ENCODE results near the gene NKAIN4. TPM values are rescaled to one million over a fixed set of nuclear protein-coding genes. Genes with fewer than 3 reads are reported as not detected.

Gene NKAIN4
- total RNA-seq, 1 experiment from 2014 or later: not detected

GRCh38 chr20:63241272-63241671, 13.0 kb downstream of the NKAIN4 start:
- ChIA-PET POLR2A (ENCODE audit: unreplicated experiment) (no interaction called here), CTCF (no interaction called here)

GRCh38 chr20:63240004-63240403, 14.3 kb downstream of the NKAIN4 start:
- no peaks in the 10 kb centered on the region for H3F3A ChIP-seq (ENCODE audit: insufficient read depth, low read depth)
- H3K27ac ChIP-seq: no peak overlapping the region
- intact Hi-C loops (cut with micrococcal nuclease; ENCODE audit: unreplicated experiment): no loop called here
- ChIA-PET POLR2A (ENCODE audit: unreplicated experiment) (no interaction called here), CTCF (interaction anchor here (0.9 kb wide), 1 partner anchor 17 kb away, joined by 4 read pairs; no protein-coding TSS in a partner anchor)
- H3K4me2 ChIP-seq: no peak overlapping the region
- peaks cover 15% of the 10 kb centered on the region for H3K27me3 ChIP-seq (ENCODE audit: insufficient read depth, low read depth)
- no peaks in the 10 kb centered on the region for H4K20me1 ChIP-seq (ENCODE audit: insufficient read depth)
- H3K4me1 ChIP-seq (replicated peaks; ENCODE audit: insufficient read depth): no peaks in the 10 kb centered on the region
- H3K9me2 ChIP-seq (ENCODE audit: insufficient read depth): no peaks in the 10 kb centered on the region
- no TSS peak for BruUV-seq (replicated peaks)
- H3K9me3 ChIP-seq (ENCODE audit: insufficient read depth, low read depth): no peaks in the 10 kb centered on the region
- no peak for DNase-seq
- no peak overlapping the region for H3K4me3 ChIP-seq
- H3K79me2 ChIP-seq (ENCODE audit: low read depth): no peaks in the 10 kb centered on the region
- H3K36me3 ChIP-seq (ENCODE audit: low read depth): no peaks in the 10 kb centered on the region
- no peak for TF ChIP-seq CTCF (conservative IDR thresholded peaks at IDR 0.05)
- H2AFZ ChIP-seq: no peak overlapping the region

More at GRCh38 chr20:63241272-63241671, 13.0 kb downstream of the NKAIN4 start:
- Histone ChIP-seq H3K36me3 (ENCODE audit: low read depth) (no peaks in the 10 kb centered on the region), H3K4me3 (no peak overlapping the region), H3K4me2 (no peak overlapping the region), H3K9me3 (ENCODE audit: insufficient read depth, low read depth) (no peaks in the 10 kb centered on the region), H4K20me1 (ENCODE audit: insufficient read depth) (no peaks in the 10 kb centered on the region), H3K27me3 (ENCODE audit: insufficient read depth, low read depth) (peaks cover 19% of the 10 kb centered on the region), H3K9me2 (ENCODE audit: insufficient read depth) (no peaks in the 10 kb centered on the region), H3K79me2 (ENCODE audit: low read depth) (no peaks in the 10 kb centered on the region), H3K27ac (no peak overlapping the region), H3K4me1 (replicated peaks; ENCODE audit: insufficient read depth) (no peaks in the 10 kb centered on the region), H2AFZ (no peak overlapping the region), H3F3A (ENCODE audit: insufficient read depth, low read depth) (no peaks in the 10 kb centered on the region)
- intact Hi-C loops (cut with micrococcal nuclease; ENCODE audit: unreplicated experiment): no loop called here
- BruUV-seq (replicated peaks): no TSS peak
- TF ChIP-seq EZH2 (IDR thresholded peaks at IDR 0.05; ENCODE audit: low read depth) (no peak), CTCF (conservative IDR thresholded peaks at IDR 0.05) (no peak)
- no peak for DNase-seq

GRCh38 chr20:63239431-63239830, 14.8 kb downstream of the NKAIN4 start:
- TF ChIP-seq EZH2 (IDR thresholded peaks at IDR 0.05; ENCODE audit: low read depth) (no peak), CTCF (conservative IDR thresholded peaks at IDR 0.05) (no peak)
- H3K79me2 ChIP-seq (ENCODE audit: low read depth): no peaks in the 10 kb centered on the region
- H4K20me1 ChIP-seq (ENCODE audit: insufficient read depth): no peaks in the 10 kb centered on the region
- H3K4me3 ChIP-seq: no peak overlapping the region
- H3F3A ChIP-seq (ENCODE audit: insufficient read depth, low read depth): no peaks in the 10 kb centered on the region
- DNase-seq: no peak
- POLR2A ChIA-PET (ENCODE audit: unreplicated experiment): no interaction called here
- H3K4me1 ChIP-seq (replicated peaks; ENCODE audit: insufficient read depth): peaks cover 2% of the 10 kb centered on the region
- CTCF ChIA-PET: no interaction called here
- intact Hi-C loops (cut with micrococcal nuclease; ENCODE audit: unreplicated experiment): no loop called here
- H3K9me2 ChIP-seq (ENCODE audit: insufficient read depth): no peaks in the 10 kb centered on the region
- H3K27ac ChIP-seq: no peak overlapping the region
- H3K27me3 ChIP-seq (ENCODE audit: insufficient read depth, low read depth): peaks cover 10% of the 10 kb centered on the region; the same call in 1 of the 2 replicates
- no TSS peak for BruUV-seq (replicated peaks)
- no peaks in the 10 kb centered on the region for H3K9me3 ChIP-seq (ENCODE audit: insufficient read depth, low read depth)
- no peak overlapping the region for H2AFZ ChIP-seq
- no peaks in the 10 kb centered on the region for H3K36me3 ChIP-seq (ENCODE audit: low read depth)
- H3K4me2 ChIP-seq: no peak overlapping the region

All from PC-9 (cell line).